Measurements from ENCODE around the gene RPLP1.

The RPLP1 gene

DNA sequence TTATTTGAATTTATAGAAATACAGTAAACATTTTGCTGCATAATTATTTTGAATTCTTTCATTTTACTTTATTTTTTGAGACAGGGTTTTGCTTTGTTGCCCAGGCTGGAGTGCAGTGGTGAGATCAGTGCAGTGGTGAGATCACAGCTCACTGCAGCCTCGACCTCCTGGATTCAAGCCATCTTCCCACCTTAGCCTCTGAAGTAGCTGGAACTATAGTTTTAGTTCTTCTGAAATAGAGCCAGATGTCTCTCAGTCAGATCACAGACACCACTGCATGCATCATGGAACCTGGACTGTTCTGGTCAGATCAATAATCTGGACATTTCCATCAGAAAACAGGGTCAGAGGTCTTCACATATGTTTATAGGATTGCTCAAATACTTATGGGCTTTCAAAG, 7.9 kb downstream of the RPLP1 start:
- TF ChIP-seq, protein P1, sequence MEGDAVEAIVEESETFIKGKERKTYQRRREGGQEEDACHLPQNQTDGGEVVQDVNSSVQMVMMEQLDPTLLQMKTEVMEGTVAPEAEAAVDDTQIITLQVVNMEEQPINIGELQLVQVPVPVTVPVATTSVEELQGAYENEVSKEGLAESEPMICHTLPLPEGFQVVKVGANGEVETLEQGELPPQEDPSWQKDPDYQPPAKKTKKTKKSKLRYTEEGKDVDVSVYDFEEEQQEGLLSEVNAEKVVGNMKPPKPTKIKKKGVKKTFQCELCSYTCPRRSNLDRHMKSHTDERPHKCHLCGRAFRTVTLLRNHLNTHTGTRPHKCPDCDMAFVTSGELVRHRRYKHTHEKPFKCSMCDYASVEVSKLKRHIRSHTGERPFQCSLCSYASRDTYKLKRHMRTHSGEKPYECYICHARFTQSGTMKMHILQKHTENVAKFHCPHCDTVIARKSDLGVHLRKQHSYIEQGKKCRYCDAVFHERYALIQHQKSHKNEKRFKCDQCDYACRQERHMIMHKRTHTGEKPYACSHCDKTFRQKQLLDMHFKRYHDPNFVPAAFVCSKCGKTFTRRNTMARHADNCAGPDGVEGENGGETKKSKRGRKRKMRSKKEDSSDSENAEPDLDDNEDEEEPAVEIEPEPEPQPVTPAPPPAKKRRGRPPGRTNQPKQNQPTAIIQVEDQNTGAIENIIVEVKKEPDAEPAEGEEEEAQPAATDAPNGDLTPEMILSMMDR (IDR thresholded peaks at IDR 0.05; ENCODE audit: insufficient read depth, low read depth, low read length, missing control alignments): no peak
- no peak for DNase-seq (ENCODE audit: low read depth)
- no peak overlapping the region for H3K4me3 ChIP-seq (ENCODE audit: low read length)

DNA sequence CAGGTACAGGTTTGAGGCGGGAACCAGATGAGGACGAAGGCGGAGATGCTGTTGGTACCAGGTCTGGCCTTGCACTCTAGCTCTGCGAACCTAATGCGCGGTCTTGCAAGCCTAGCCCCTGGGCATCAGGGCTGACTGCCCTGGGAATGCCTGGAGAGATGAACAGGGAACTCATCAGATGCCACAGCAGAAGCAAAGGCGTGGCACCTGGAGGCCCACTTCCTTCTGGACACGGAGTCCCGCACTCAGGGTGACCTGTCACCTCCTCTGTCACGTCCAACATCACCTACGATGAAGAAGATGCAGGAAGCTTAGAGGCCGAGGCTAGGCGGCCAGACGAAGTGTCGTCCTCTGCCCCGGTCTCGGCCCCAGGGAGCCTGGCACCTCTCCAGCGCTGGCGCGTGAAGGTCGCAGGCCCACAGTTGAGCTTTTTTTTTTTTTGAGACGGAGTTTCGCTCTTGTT, 9.4 kb downstream of the RPLP1 start:
- TF ChIP-seq, protein P1 (IDR thresholded peaks at IDR 0.05; ENCODE audit: insufficient read depth, low read depth, low read length, missing control alignments): no peak
- no peak for DNase-seq (ENCODE audit: low read depth)
- H3K4me3 ChIP-seq (ENCODE audit: low read length): peak overlapping the region; percentile 57

DNA sequence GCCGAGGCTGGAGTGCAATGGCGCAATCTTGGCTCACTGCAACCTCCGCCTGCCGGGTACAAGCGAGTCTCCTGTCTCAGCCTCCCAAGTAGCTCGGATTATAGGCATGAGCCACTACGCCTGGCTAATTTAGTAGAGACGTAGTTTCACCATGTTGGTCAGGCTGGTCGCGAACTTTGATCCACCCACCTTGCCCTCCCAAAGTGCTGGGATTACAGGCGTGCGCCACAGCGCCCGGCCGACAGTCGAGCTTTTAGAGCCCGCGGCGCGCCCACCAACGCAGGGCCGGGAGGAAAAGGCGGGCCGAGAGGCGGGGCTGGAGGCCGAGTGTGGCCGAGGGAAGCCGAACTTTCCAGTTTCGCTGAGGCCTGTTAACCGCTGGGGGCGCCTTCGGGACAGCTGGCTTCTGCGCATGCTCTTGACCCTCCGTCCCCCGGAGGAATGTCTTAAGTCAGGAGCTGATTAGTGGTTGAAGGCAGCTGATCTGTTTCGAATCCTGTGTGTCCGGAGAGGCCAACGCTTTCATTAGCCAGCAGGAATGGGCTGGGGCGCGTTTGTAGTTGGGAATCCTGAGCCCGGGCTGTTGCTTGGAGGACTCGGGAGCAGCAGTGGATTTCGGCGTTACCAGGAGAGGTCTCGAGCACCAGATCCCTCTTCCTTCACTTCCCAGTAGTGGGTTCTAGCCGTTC, 10.0 kb downstream of the RPLP1 start:
- TF ChIP-seq, protein P1 (IDR thresholded peaks at IDR 0.05; ENCODE audit: insufficient read depth, low read depth, low read length, missing control alignments): peak; percentile 79
- H3K4me3 ChIP-seq (ENCODE audit: low read length): peak overlapping the region; percentile 57
- DNase-seq (ENCODE audit: low read depth): peak; percentile 97

DNA sequence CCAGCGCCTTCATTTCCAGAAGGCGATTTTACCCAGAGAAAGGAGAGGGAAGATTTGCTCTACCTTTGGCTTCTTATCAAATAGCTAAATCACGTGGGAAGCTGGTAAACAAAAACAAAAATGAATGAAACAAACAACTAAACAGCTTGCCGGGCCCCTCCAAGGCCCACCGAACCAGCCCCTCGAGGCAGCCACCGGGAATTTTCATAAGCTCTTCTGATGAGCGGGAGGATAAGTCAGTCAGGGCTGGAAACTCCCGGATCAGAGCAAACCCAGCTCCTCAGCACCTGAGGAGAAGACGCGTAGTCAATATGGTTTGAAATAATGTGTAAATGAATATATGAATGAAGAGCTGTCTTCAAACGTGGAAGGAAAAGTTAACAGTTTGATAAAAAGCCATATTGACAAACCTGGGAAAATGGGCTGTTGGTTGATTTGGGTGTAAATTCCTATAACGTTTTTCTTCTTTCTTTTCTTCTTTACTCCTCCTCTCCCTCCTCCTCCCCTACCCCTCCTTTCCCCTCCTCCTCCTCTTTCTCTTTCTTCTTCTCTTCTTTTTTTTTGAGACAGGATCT, 10.7 kb downstream of the RPLP1 start:
- H3K4me3 ChIP-seq (ENCODE audit: low read length): peak overlapping the region; percentile 57
- DNase-seq (ENCODE audit: low read depth): peak; percentile 14
- TF ChIP-seq, protein P1 (IDR thresholded peaks at IDR 0.05; ENCODE audit: insufficient read depth, low read depth, low read length, missing control alignments): no peak

DNA sequence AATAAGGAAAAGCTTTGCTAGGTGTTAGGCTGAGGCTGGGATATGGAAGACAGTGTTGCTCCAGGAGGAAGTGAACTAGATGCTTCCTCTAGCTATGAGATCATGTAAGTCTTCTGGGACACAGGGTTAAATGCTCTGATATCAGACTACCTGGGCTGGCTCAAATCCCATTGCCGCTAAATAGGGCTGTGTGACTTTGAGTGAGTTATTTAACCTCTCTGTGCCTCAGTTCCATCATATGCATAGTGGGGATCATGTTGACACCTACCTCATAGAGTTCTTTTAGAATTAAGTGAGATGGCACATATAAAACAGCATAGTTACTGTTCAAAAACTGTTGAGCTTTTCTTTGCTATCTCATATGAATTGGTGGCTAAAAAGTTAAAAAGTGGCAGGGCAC, 12.6 kb downstream of the RPLP1 start:
- DNase-seq (ENCODE audit: low read depth): no peak
- TF ChIP-seq, protein P1 (IDR thresholded peaks at IDR 0.05; ENCODE audit: insufficient read depth, low read depth, low read length, missing control alignments): no peak
- no peak overlapping the region for H3K4me3 ChIP-seq (ENCODE audit: low read length)

DNA sequence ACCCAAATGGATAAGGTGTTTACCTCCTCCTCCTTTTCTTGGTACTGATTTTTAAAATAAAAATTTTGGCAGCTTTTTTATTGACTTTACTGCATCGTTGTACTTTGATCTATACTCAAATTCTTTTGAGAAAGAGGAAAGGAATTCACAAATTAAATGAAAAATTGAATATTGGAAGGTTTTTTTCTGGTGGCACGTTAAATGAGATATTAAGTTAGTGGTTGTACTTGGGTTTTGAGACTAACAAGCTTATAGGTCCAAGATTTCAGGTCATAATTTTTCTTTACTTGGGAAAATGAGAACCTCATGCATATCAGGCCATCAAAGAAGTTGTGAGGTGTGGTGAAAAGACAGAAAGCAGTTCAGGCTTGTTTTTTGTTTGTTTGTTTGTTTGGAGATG, 14.1 kb downstream of the RPLP1 start:
- no peak for DNase-seq (ENCODE audit: low read depth)
- TF ChIP-seq, protein P1 (IDR thresholded peaks at IDR 0.05; ENCODE audit: insufficient read depth, low read depth, low read length, missing control alignments): no peak
- H3K4me3 ChIP-seq (ENCODE audit: low read length): no peak overlapping the region

DNA sequence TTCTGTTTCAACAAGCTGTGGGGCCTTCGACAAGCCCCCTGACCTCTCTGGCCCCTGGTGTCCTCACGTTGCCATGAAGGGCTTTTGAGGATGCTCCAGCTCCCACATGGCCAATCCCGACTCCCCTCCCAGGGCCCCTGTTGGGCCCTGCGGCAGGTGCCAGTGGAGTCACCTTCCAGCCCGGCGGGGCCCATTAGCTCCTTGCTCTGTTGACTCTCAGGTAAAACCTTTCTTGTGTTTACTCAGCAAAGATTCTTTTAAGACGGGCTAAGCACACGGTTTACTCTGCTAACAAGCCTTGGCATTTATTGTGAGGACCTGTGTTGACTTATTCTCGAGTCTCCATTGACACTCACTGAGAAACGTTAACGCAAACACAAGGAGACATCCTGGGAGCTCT, 15.0 kb downstream of the RPLP1 start:
- TF ChIP-seq, protein P1 (IDR thresholded peaks at IDR 0.05; ENCODE audit: insufficient read depth, low read depth, low read length, missing control alignments): no peak
- DNase-seq (ENCODE audit: low read depth): peak; percentile 24
- no peak overlapping the region for H3K4me3 ChIP-seq (ENCODE audit: low read length)
